Endodermal cell (in vitro differentiated cells): ENCODE results near the gene SRMS. TPM values are rescaled to one million over a fixed set of nuclear protein-coding genes. Genes with fewer than 3 reads are reported as not detected.
A peak's percentile ranks its signal among the peaks of the same experiment; 100 is the strongest.

ENCODE experiments used
- DNase-seq: peaks from one replicate; pipeline ENCODE4 v3.0.0-alpha.2; 2017
- H3K27ac ChIP-seq: 2 replicates; pipeline ENCODE4 v1.5.1; 2013; ENCODE audit warnings: mild to moderate bottlenecking, low read depth, low read length, moderate library complexity
- H3K27me3 ChIP-seq: 2 replicates; pipeline ENCODE4 v1.6.1; 2013; ENCODE audit warnings: mild to moderate bottlenecking, low read length, moderate library complexity; ENCODE audit not compliant: insufficient read depth, control insufficient read depth, poor library complexity, severe bottlenecking
- H3K36me3 ChIP-seq: 2 replicates; pipeline ENCODE4 v1.7.0; 2013; ENCODE audit warnings: mild to moderate bottlenecking, low read length, moderate library complexity; ENCODE audit not compliant: control insufficient read depth, insufficient read depth
- H3K4me1 ChIP-seq: one replicate; pipeline ENCODE4 v1.7.0; 2013; ENCODE audit warnings: low read length; ENCODE audit not compliant: control insufficient read depth, insufficient read depth
- H3K4me3 ChIP-seq: 2 replicates; pipeline ENCODE4 v1.5.1; 2013; ENCODE audit warnings: mild to moderate bottlenecking, low read length, moderate library complexity
- H3K9ac ChIP-seq: 2 replicates; pipeline ENCODE4 v1.6.1; 2013; ENCODE audit warnings: mild to moderate bottlenecking, low read length, moderate library complexity; ENCODE audit not compliant: poor library complexity, severe bottlenecking; ENCODE audit errors: extremely low read depth
- H3K9me3 ChIP-seq: 2 replicates; pipeline ENCODE4 v1.6.1; 2013; ENCODE audit warnings: mild to moderate bottlenecking, low read length, moderate library complexity; ENCODE audit not compliant: control insufficient read depth
- H3K27ac Mint-ChIP-seq: 2 replicates; pipeline ENCODE4 v1.8.0; 2020; ENCODE audit warnings: mixed read lengths
- H3K27me3 Mint-ChIP-seq: 2 replicates; pipeline ENCODE4 v1.8.0; 2021; ENCODE audit warnings: mild to moderate bottlenecking, mixed read lengths; ENCODE audit not compliant: insufficient read depth
- H3K36me3 Mint-ChIP-seq: 2 replicates; pipeline ENCODE4 v1.8.0; 2020; ENCODE audit warnings: low read depth, mixed read lengths
- H3K4me1 Mint-ChIP-seq: 2 replicates; pipeline ENCODE4 v1.8.0; 2020; ENCODE audit warnings: mixed read lengths
- H3K4me3 Mint-ChIP-seq: 2 replicates; pipeline ENCODE4 v1.8.0; 2020; ENCODE audit warnings: mild to moderate bottlenecking, moderate library complexity, mixed read lengths
- H3K9me3 Mint-ChIP-seq: 2 replicates; pipeline ENCODE4 v1.8.0; 2020; ENCODE audit warnings: mild to moderate bottlenecking, mixed read lengths
- CTCF ChIP-seq: fragments of 200-600 bp; sonication (generic); conservative IDR thresholded peaks from 2 replicates; pipeline ENCODE4 v1.5.0; 2021; ENCODE audit warnings: antibody characterized with exemption, mild to moderate bottlenecking
- WGBS, 2 experiments: methylation state at CpG; one replicate each; pipeline versions ENCODE4 v1.1.5 to v1.1.7; 2013; ENCODE audit warnings: missing lambda C conversion rate in 2 of 2, mixed read lengths in 1 of 2; ENCODE audit not compliant: insufficient coverage in 1 of 2, insufficient read length in 1 of 2; 5-methylcytosine and 5-hydroxymethylcytosine counted together
- total RNA-seq, 2 donors: library from RNA; stranded (reverse); fragmentation: NEBNext Ultra II Directional in 1 of 2; extraction: Animal tissue kit (Norgen Biotek cat#: 25700) in 1 of 2; gene quantifications; 2 replicates in 1 of 2; 3 replicates in 1 of 2; pipeline ENCODE4 v1.2.1, GENCODE V29; 2021

SRMS gene
- total RNA-seq, 2 donors from 2014 or later = not detected

GRCh38 chr20:63500902-63501817, 46.4 kb downstream of the SRMS start:
- Histone ChIP-seq H3K4me3 (no peak overlapping the region), H3K36me3 (no peaks in the 10 kb centered on the region), H3K9ac (no peak overlapping the region), H3K27me3 (peaks cover 36% of the 10 kb centered on the region), H3K4me1 (no peaks in the 10 kb centered on the region), H3K27ac (no peak overlapping the region), H3K9me3 (peaks cover 7% of the 10 kb centered on the region)
- no peaks in the 10 kb centered on the region for H3K4me1 Mint-ChIP-seq
- no peak overlapping the region for H3K4me3 Mint-ChIP-seq
- WGBS, 2 experiments = 90 to 94% methylated on average over 24 to 27 of the region's 27 CpGs
- no peak for DNase-seq
- H3K36me3 Mint-ChIP-seq = no peaks in the 10 kb centered on the region
- no peak overlapping the region for H3K27ac Mint-ChIP-seq
- peaks cover 7% of the 10 kb centered on the region for H3K9me3 Mint-ChIP-seq
- peaks cover 52% of the 10 kb centered on the region for H3K27me3 Mint-ChIP-seq
- no peak for TF ChIP-seq CTCF

GRCh38 chr20:63500151-63500901, 47.2 kb downstream of the SRMS start:
- 91 to 96% methylated on average over 15 to 24 of the region's 24 CpGs for WGBS, 2 experiments
- Mint-ChIP-seq H3K27ac (no peak overlapping the region), H3K27me3 (peaks cover 55% of the 10 kb centered on the region), H3K9me3 (peaks cover 7% of the 10 kb centered on the region), H3K36me3 (no peaks in the 10 kb centered on the region), H3K4me3 (peak overlapping the region; percentile 38), H3K4me1 (no peaks in the 10 kb centered on the region)
- Histone ChIP-seq H3K9ac (no peak overlapping the region), H3K4me3 (no peak overlapping the region), H3K27ac (no peak overlapping the region), H3K9me3 (peaks cover 7% of the 10 kb centered on the region), H3K4me1 (no peaks in the 10 kb centered on the region), H3K27me3 (peaks cover 36% of the 10 kb centered on the region), H3K36me3 (no peaks in the 10 kb centered on the region)
- TF ChIP-seq CTCF = no peak
- peak; percentile 52 for DNase-seq

GRCh38 chr20:63499338-63499969, 48.1 kb downstream of the SRMS start:
- WGBS, 2 experiments = 21 to 23% methylated on average over 20 to 48 of the region's 48 CpGs

More at GRCh38 chr20:63499338-63499969, 48.1 kb downstream of the SRMS start:
- H3K27me3 ChIP-seq = peaks cover 36% of the 10 kb centered on the region
- DNase-seq = peak; percentile 73
- Mint-ChIP-seq H3K27ac (no peak overlapping the region), H3K27me3 (peaks cover 50% of the 10 kb centered on the region), H3K4me1 (no peaks in the 10 kb centered on the region), H3K36me3 (no peaks in the 10 kb centered on the region), H3K4me3 (peak overlapping the region; percentile 38), H3K9me3 (no peaks in the 10 kb centered on the region)
- no peak for TF ChIP-seq CTCF
- H3K4me3 ChIP-seq = no peak overlapping the region
- no peak overlapping the region for H3K9ac ChIP-seq
- no peaks in the 10 kb centered on the region for H3K36me3 ChIP-seq
- H3K4me1 ChIP-seq = no peaks in the 10 kb centered on the region
- no peak overlapping the region for H3K27ac ChIP-seq
- H3K9me3 ChIP-seq = peaks cover under 1% of the 10 kb centered on the region
